A172 (cell line): ENCODE results near the gene MLF1. TPM values are rescaled to one million over a fixed set of nuclear protein-coding genes. Genes with fewer than 3 reads are reported as not detected.
"Not testable (repeated sequence)": the region's sequence is repeated elsewhere in the genome, so short reads cannot be mapped to it uniquely, and the experiment has no call there.

Experiments
- DNase-seq: peaks from one replicate; pipeline ENCODE4 v3.0.0-alpha.2; 2015; ENCODE audit warnings: low spot score
- total RNA-seq: library from RNA; depleted of rRNA; stranded (reverse); fragments of >200 nt; shearing (Covaris generic); gene quantifications from 2 replicates; pipeline ENCODE4 v1.2.3, GENCODE V29; 2014; rRNA removed

Gene MLF1, protein sequence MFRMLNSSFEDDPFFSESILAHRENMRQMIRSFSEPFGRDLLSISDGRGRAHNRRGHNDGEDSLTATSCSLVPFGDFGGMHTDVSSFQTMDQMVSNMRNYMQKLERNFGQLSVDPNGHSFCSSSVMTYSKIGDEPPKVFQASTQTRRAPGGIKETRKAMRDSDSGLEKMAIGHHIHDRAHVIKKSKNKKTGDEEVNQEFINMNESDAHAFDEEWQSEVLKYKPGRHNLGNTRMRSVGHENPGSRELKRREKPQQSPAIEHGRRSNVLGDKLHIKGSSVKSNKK
- 28.8 and 29.7 TPM in 2 replicates for total RNA-seq

DNA sequence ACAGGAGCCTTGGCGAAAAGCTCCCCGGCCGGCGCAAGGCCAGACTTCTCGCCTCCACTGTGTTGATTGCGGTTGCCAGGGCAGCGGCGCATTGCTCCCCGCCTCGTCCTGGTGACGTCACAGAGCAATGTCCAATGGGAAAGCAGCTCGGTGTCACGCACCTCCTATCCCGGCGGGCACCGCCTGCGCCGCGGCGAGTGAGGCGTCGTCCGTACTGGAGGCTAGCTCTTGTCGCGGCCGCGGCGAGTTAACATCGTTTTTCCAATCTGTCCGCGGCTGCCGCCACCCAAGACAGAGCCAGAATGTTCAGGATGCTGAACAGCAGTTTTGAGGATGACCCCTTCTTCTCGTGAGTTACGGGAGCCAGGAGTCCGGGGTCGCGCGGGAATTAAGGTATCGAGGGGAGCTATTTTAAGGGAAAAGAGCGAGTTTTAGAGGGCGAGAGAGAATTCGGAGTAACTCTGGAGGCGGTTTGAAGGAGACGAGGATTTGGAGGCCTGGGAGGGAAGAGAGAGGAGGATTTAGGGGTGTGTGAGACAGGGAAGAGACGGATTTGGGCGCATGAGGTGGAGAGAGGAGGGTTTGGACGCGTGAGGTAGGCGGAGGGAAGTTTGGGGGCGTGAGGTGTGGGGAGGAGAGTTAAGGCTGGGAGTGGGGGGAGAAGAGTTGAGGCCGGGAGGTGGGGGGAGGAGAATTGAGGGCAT is at the start of gene MLF1:
Gene MLF1 (plus strand): TSS at position 196 of the 704 bp plus-strand sequence. CDS start 107 bp downstream, at position 303.
- DNase-seq = peak; percentile 91

DNA sequence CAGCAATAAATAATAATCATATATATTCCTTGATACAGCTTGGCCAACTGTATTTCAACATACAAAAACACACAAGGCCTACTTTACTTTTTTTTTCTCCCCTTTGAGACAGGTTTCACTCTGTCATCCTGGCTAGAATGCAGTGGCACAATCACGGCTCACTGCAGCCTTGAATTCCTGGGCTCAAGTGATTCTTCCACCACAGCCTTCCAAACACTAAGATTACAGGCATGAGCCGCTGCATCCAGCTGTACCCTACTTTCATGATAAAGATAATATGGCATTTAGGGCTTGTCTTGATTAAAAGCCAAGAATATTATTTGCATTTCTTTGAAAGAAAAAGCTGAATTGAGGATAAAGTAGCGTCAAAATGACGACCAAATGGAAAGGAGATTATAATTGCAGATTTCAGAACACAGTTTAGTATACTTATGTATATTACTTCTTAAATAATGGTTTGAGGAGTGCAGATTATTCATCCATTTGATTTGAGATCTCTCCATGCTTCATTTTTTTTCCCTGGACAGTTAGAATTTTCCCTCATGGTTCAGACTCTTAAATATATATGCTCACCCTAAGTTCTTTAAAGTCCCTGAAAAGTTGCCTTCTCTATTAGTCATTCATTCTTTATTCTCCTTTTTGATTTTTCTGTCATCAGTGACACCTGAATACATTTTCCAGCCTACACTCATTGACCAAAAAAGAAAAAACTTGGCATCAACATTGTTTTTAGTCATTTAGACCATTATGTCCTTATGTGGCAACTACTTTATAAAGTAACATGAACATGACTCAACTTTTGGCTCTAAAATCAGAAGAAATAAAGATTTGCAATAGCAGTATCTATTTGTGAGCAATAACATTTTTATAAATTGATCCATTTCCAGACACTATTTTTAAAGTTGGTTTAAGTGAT is 48.5 kb upstream of the MLF1 start:
- DNase-seq = no peak

DNA sequence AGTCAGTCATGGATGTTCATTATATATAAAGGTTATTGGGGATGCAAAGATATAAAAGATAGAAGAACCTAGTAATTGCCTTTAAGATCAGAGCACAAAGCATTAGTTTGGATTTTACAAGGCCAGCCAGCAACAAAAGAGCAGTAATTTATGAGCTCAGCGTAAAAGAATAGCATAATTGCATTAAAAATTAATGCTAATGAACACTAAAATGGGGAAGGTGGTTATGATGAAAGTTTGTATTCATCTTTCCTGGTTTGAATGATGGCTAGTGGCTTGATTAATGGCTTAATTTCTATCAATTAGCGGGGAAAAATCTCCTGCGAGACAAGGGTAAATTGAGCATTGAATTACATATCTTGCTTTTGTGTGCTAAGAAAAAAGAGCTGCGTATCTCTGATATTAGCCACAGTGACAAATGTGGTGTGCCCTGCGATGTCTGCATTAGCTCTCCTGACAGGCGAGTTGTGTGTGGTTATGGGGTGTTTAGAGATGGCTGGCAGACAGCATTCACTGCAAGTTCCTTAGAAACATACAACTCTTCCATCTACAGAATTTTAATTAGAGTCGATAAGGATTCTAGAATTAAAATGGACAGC is 42.8 kb upstream of the MLF1 start:
- no peak for DNase-seq

DNA sequence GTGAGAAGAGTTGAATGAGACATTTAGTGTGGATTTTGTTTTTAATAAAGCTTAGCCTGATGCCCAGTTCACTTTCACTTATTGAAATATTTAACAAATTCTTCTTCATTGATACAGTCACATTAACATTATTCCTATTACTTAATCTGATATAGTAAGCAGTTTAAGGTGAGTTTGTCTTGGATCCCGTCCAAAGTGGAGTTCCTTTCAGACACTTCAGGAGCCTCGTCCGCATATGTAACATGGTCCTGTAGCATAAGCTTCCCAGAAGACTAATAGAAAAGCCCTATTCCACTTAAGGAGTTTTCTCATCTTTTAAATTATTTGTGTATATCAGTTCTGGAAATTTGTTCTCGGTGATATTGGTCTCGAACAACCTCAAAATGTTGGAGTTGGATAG is 39.7 kb upstream of the MLF1 start:
- no peak for DNase-seq

DNA sequence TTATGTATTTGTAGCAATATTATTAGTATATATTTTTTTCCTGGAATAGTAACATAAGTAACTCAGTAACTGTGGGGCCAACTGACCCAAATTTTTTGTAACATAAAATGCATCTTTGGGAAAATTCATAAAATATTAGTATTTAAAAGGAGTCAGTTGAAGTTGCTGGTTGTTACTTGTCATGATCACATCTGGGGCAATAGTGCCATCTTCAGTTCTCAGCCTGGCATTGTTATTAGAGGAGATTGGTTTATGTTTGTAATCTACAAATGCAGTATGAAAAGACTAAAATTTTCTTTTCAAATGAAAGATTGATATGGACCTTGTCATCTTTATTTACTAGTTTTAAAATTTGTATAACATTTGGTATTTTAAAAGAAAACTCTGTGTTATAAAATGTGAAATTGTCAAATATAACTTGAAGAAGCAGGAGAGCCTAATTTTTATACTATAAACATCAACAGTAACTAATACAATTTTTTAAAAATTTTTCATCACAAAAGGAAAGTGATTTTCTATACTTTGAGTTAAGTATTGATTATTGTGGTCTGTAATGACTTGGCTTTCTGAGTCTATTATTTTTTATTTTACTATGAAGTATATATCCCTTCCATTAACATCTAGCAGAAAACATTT is 38.8 kb upstream of the MLF1 start:
- peak; percentile 45 for DNase-seq

DNA sequence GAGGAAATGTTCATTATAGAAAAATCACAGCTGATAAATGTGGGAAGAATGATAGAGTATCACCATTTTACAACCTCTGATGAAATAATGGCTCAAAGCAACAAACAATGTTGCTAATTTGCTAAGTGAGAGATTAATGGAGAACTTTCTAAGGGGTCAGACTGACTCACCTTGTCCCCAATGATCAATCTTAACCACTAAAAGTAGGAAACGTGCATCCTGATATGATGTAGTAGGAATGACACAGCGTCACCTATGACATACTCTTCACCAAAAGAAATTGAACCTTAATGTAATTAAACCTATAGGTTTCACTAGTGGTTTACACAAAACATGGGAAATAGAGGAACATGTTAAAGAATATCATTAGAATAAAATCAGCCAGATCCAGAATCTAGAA is 35.1 kb upstream of the MLF1 start:
- no peak for DNase-seq

DNA sequence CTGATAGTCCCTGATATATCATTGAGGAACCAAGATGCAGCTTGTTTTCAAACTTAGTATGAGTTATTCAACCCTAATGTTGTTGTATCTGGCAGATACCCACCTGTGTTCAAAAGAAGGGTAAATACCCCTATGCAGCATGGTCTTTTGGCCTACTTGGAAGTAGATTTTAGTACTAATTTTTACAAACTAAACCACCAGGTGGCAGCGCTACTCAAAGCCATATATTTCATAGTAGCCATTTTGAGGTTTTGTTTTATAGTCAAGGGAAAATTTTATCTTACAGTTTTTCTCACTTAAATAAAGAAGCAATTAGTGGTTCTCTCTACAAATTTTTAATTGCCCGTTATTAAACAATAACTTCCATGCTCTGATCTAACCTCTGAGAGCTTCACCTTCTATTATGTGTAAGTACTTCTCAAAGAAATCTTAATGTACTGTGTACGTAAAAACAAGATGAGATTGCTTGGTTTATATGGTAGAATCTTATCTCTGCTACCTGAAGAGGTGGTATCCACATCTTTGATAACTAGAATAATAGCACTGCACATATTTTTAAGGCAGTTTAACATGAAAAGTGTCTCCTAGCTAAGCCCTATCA is 31.5 kb upstream of the MLF1 start:
- peak; percentile 54 for DNase-seq

DNA sequence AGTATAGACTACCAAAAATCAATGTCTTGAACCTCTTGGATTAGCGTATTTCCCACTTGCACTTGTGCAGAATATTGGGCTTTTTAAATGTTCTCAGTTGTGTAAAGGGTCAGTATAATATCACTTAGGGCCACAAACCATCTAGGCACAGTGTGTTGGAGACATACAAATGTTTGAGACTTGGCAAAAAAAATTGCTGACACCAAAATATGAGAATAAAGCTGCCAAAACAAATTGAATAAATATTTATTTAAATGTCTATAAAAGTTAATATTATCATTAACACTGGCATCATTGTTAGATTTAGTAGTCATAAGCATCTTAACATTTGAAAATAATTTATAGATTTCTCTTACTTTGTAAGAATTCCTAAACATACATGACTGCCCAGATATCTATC is 30.9 kb upstream of the MLF1 start:
- DNase-seq = no peak

DNA sequence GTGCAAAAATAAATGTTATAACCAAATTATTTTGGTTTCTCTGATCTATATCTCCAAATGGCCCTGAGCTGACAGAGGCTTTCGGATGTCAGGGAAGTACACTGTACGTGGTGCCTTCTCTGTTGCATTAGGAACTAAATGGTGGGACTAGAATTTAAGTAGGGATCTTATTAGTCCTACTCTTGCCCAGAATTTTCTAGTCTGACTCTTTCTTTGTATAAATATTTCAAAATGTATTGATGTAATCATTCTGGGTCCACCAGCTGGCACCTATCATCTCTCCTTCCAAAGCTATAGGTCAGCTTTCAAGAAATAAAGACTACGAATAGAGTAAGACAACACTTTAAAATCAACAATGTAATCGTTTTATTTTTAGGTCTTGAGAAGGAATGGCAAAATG is 22.3 kb upstream of the MLF1 start:
- no peak for DNase-seq

DNA sequence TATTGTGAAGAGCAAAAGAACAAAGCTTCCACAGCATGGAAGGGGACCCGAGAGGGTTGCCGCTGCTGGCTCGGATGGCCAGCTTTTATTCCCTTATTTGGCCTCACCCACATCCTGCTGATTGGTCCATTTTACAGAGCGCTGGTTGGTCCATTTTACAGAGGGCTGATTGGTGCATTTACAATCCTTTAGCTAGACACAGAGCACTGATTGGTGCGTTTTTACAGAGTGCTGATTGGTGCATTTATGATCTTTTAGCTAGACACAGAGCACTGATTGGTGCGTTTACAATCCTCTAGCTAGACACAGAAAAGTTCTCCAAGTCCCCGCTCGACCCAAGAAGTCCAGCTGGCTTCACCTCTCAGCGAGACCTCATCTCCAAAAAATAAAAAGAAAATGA is 21.1 kb upstream of the MLF1 start:
- DNase-seq = not testable (repeated sequence)

DNA sequence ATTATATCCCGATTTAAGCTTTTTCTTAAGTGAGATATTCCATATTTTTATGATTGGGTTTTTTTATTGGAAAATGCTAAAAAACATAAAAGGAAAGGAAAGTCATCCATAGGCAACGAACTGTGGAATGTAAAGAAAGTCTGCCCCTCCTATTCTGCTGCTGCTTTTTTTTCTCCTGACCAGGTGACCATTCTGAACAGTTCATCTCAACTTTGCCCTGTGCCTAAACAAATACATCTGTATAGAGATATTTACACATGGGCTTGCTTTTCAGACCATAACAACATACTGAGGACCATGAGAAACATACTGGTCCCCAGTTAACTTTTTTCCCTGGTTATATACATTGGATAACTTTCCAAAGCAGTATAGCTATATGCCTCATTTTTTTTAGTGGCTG is 18.9 kb upstream of the MLF1 start:
- no peak for DNase-seq

DNA sequence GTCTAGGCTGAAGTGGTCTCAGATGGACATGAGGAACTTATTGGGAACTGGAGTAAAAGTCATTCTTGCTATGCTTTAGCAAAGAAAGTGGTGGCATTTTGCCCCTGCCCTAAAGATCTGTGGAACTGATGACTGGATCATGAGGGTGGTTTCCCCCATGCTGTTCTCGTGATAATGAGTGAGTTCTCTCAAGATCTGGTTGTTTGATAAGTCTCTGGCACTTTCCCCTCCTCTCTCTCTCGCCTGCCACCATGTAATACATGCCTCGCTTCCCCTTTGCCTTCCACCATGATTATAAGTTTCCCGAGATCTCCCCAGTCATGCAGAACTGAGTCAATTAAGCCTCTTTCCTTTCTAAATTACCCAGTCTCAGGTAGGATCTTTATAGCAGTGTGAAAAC is 11.5 kb upstream of the MLF1 start:
- no peak for DNase-seq

DNA sequence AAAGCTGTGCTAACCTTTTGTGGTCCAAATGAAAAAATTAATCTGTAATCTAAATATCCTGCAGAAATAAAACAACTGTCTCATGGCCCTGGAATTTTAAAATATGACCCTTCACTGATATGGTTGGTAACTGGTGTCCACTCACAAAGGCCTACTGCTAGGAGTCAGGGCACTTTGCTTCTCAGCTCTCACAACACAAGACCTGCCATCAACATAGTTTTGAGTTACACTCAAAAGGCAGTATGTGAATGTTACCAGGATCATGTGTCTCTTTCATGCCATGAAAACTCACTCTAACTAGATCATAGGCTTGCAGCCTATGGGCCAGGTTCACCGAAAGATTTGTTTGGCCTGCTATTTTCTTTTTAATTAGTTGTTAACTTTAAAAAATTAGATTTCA is 10.0 kb upstream of the MLF1 start:
- DNase-seq = no peak

DNA sequence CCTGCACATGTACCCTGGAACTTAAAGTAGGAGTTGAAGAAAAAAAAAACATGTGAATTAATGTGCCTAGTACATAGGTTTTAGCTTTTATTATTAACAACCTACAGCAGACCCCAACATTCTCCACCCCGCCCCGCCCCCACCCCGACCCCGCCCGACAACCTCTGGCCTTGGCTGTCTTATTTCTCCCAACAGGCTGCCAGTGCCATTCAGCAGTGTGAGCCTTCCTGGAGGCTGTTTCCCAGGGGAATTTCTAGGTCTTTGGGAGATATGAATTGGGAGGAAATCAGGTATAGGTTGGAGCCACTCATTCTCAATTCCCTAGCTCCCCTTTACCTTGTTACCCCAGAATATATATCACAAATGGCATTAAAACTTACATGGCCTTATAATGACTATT is 8.3 kb upstream of the MLF1 start:
- no peak for DNase-seq

DNA sequence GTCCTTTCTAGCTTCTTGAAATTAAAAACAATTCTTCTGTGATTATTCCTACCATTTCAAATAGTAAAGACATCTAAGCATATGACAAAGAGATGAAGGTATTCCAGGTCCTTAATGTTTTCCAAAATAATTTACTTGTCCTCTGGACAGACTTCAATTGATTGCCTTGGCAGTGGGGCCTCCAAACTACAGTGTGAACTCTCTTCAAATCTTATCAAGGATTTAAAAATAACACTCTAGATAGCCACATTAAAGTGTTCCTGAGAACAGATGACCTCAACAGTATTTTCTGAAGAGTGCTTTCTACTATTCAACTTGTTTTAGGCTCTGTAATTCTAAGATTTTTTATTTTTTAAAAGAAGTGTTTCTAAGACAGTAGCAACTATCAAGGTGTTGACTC is 7.9 kb upstream of the MLF1 start:
- DNase-seq = no peak

DNA sequence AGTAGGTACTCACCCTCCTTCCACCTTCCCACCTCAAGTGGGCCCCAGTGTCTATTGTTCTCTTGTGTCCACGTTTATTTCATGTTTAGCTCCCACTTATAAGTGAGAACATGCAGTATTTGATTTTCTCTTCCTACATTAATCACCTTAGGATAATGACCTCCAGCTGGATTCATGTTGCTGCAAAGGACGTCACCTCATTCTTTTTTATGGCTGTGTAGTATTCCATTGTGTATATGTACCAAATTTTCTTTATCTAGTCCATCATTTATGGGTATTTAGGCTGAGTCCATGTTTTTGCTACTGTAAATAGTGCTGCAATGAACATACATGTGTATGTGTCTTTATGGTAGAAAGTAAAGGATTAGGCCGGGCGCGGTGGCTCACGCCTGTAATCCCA is 5.9 kb upstream of the MLF1 start:
- DNase-seq = no peak

DNA sequence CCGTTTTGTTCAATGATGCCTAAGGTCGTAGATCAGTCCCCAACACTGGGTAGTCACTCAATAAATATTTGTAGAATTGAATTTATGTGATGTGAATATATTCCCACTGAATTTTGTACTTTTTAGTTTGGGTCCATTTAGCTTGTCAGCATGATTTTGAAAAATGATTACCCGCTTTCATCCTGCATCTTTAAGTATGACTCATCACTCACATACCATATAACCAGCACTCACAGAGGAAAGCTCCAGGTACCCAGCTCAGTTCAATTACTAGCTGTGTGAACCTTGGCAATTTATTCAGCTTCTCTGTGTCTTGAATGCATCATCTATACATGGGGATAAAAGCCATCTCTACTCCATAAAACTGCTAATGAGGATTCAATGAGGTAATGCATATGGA is 2.2 kb upstream of the MLF1 start:
- DNase-seq = peak; percentile 37

DNA sequence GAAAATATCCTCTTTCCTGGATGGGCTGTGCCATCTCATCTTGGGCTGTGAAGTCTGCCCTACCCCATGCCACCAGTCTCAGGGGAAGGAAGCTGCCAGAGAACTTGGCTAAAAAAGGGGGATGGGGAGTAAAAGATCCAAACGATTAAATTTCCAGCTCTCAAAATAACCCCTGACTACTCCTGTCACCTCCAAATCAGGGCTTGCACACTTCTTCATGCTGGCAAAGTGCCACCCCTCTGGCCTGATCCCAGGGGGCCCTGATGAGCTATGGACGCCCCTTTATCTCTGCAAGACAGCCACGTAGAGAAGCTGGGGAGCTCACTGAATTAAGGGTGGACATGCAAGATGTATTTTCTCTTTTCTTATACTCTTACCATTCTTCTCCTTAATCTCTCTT is 1.2 kb upstream of the MLF1 start:
- DNase-seq = no peak

DNA sequence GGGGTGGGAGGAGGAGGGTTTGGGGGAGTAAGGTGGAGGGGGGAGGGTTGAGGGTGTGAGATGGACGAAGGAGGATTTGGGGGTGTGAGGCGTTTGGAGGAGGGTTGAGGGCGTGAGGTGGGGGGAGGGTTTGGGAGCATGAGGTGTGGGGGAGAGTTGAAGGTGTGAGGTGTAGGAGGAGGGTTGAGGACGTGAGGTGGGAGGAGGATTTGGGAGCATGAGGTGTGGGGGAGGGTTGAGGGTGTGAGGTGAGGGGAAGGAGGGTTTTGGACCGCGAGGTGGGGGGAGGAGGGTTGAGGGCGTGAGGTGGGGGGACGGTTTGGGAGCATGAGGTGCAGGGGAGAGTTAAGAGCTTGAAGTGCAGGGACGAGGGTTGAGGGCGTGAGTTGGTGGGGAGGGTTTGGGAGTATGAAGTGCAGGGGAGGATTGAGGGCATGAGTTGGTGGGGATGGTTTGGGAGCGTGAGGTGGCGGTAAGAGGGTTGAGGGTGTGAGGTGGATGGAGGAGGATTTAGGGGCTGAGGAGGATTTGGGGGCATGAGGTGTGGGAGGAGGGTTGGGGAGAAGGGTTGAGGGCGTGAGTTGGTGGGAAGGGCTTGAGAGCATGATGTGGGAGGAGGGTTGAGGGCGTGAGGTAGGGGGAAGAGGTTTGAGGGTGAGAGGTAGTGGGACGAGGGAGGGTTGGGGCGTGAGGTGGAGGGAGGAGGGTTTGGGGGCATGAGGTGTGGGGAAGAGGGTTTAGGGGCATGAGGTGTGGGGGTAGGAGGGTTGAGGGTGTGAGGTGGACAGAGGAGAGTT is 1.2 kb downstream of the MLF1 start:
- DNase-seq = no peak

DNA sequence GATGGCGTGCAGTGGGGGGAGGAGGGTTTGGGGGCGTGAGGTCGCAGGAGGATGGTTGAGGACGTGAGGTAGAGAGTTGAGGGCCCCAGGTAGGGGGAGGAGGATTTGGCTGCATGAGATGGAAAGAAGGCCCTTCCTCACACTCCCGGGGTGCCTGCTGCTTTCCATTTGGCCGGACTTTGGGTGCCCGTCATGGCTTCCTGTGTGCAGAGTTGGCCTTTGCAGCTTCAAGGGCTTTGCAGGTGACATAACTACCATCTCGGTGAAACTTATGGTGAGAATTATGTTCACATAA is 1.7 kb downstream of the MLF1 start:
- DNase-seq = no peak

DNA sequence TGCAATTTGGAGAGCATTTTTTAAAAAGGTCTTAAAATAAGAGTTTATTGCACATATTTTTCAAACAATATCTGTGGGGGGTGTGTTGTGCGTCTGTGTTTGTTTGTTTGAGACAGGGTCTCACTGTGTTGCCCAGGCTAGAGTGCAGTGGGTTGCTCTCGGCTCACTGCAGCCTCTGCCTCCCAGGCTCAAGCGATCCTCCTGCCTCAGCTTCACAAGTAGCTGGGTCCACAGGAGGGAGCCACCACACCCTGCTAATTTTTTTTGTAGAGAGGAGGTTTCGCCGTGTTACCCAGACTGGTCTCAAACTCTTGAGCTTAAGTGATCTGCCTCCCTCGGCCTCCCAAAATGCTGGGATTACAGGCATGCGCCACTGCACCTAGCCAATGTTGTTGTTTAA is 2.7 kb downstream of the MLF1 start:
- no peak for DNase-seq
